SK-N-SH (cell line): ENCODE data around the gene TSHR.
A peak's percentile ranks its signal among the peaks of the same experiment; 100 is the strongest.

ENCODE experiments used
- CTCF ChIP-seq: fragments of 200-600 bp; sonication (generic); IDR thresholded peaks from 2 replicates; pipeline ENCODE4 v1.6.1; 2017; ENCODE audit warnings: antibody characterized with exemption, mild to moderate bottlenecking, moderate library complexity
- EP300 ChIP-seq, 2 experiments: IDR thresholded peaks; 2 replicates each; pipeline versions ENCODE4 v1.4.0 to v1.6.1; 2012; ENCODE audit warnings: borderline replicate concordance in 1 of 2, low read depth in 1 of 2, low read length in 1 of 2
- EZH2phosphoT487 ChIP-seq: fragments of 200-600 bp; sonication (generic); IDR thresholded peaks from 2 replicates; pipeline ENCODE4 v1.6.1; 2017; ENCODE audit warnings: low read depth, mixed run types, mild to moderate bottlenecking, antibody characterized with exemption, moderate library complexity, borderline replicate concordance
- FOXM1 ChIP-seq: IDR thresholded peaks from 2 replicates; pipeline ENCODE4 v1.4.0; 2012; ENCODE audit warnings: low read depth, mild to moderate bottlenecking
- GABPA ChIP-seq: IDR thresholded peaks from 2 replicates; pipeline ENCODE4 v1.4.0; 2012; ENCODE audit warnings: low read depth, mild to moderate bottlenecking
- JUND ChIP-seq: IDR thresholded peaks from 2 replicates; pipeline ENCODE4 v1.4.0; 2012
- PBX3 ChIP-seq: IDR thresholded peaks from 2 replicates; pipeline ENCODE4; 2012
- POLR2AphosphoS5 ChIP-seq: IDR thresholded peaks from 2 replicates; pipeline ENCODE4 v1.6.1; 2012; ENCODE audit warnings: low read depth, low read length
- RAD21 ChIP-seq: IDR thresholded peaks from 2 replicates; pipeline ENCODE4 v1.6.1; 2012; ENCODE audit warnings: mild to moderate bottlenecking, low read length
- RFX5 ChIP-seq: IDR thresholded peaks from 2 replicates; pipeline ENCODE4 v1.6.1; 2012; ENCODE audit warnings: mild to moderate bottlenecking, improper control_type of control experiment, low read length
- SMC3 ChIP-seq: IDR thresholded peaks from 2 replicates; pipeline ENCODE4 v1.6.1; 2012; ENCODE audit warnings: low read depth, low read length, improper control_type of control experiment
- TAF1 ChIP-seq: IDR thresholded peaks from 2 replicates; pipeline ENCODE4 v1.6.1; 2012; ENCODE audit warnings: low read depth, mild to moderate bottlenecking, low read length, moderate library complexity, borderline replicate concordance
- TCF12 ChIP-seq: IDR thresholded peaks from 2 replicates; pipeline ENCODE4 v1.4.0; 2012

GRCh38 chr14:81062816-81063215 is 107.4 kb downstream of the TSHR start:
- TF ChIP-seq FOXM1 (no peak), EP300 (IDR thresholded peaks at IDR 0.05; ENCODE audit: borderline replicate concordance in 1 of 2, low read depth in 1 of 2, low read length in 1 of 2) (no peak), RAD21 (peak; percentile 44), TAF1 (no peak), EZH2phosphoT487 (no peak), CTCF (peak; percentile 42), GABPA (no peak), POLR2AphosphoS5 (no peak), RFX5 (no peak), PBX3 (no peak), SMC3 (0 out of 2 replicates have a peak, but pooled peaks have one; percentile 3), TCF12 (no peak), JUND (no peak)
